ENCODE measurements around the gene RRP12.

DNA sequence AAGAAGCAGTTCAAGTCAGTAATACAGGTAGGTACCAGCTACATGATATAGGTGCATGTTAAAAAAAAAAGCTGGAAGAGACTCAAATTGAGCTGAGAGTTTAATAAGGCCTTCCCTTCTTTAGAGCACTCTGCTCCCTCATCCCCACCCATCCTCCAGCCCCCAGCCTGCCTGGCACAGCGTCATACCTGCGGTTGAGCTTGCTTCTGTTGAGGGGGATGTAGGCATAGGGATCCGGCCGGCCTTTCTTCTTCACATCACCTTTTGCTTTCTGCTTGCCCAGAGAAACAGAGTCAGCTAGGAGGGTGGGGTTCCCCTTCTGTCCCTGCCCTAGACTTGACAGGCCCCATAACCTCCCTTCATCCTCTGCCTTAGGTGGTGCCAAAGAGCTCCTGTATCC is 42.8 kb downstream of the RRP12 start:
- TF ChIP-seq EZH2 (IDR thresholded peaks at IDR 0.05; ENCODE audit: insufficient read depth, poor library complexity, severe bottlenecking) (no peak), EZH2phosphoT487 (IDR thresholded peaks at IDR 0.05; ENCODE audit: insufficient read depth, low read depth) (no peak)

All from GM23248 (cell line).